T-helper 2 cell treated with Interferon-gamma antibody and Interleukin-4, amounts not matched to agents 100 ng/mL and 5 ng/mL, for 36 hours (primary cell): ENCODE measurements around the gene ATG4D. TPM values are rescaled to one million over a fixed set of nuclear protein-coding genes. Genes with fewer than 3 reads are reported as not detected.

Experiments used
- intact Hi-C: fragments of 100-400 bp; cut with micrococcal nuclease; formaldehyde crosslinking; loops from one replicate; pipeline ENCODE4 v1.15.1; 2023
- total RNA-seq: library from RNA; stranded (reverse); gene quantifications from 2 replicates; pipeline ENCODE4 v1.2.3, GENCODE V29; 2022

The ATG4D gene
- total RNA-seq: 36.5 and 40.6 TPM in 2 replicates

- intact Hi-C loops: loop anchor here (1.0 to 5.0 kb wide), 2 partner anchors 23 to 36 kb away; partner anchors contain the start of gene KRI1
These were observed at the start of gene ATG4D for GRCh38 chr19:10543420-10544241. TSS of gene ATG4D (plus strand) at chr19:10543904. CDS start at chr19:10544091, 187 bp downstream.

GRCh38 chr19:10497371-10497770, 46.3 kb upstream of the ATG4D start:
- intact Hi-C loops: no loop called here

- intact Hi-C loops: loop anchor here (5.0 kb wide), 3 partner anchors 53 to 153 kb away; partner anchors contain the start of genes ILF3 and PDE4A
These were observed 44.0 kb upstream of the ATG4D start for GRCh38 chr19:10499550-10500246.

- intact Hi-C loops: loop anchor here (5.0 kb wide), 3 partner anchors 52 to 152 kb away; partner anchors contain the start of genes ILF3 and PDE4A
These were observed 43.5 kb upstream of the ATG4D start for GRCh38 chr19:10500247-10500592.

GRCh38 chr19:10501971-10502523, 41.7 kb upstream of the ATG4D start:
- intact Hi-C loops: loop anchor here (2.0 to 5.0 kb wide), 5 partner anchors 23 to 150 kb away; partner anchors contain the start of genes CDKN2D, ILF3 and PDE4A

GRCh38 chr19:10502524-10503001, 41.1 kb upstream of the ATG4D start:
- intact Hi-C loops: loop anchor here (2.0 to 5.0 kb wide), 5 partner anchors 24 to 150 kb away; partner anchors contain the start of genes CDKN2D, ILF3 and PDE4A

GRCh38 chr19:10503002-10503789, 40.5 kb upstream of the ATG4D start, which contains the start of gene KEAP1:
TSS of gene KEAP1 (minus strand) at chr19:10503356. CDS start at chr19:10500033, 3,323 bp downstream.
- intact Hi-C loops: loop anchor here (2.0 to 5.0 kb wide), 5 partner anchors 24 to 149 kb away; partner anchors contain the start of genes CDKN2D, ILF3 and PDE4A

- intact Hi-C loops: loop anchor here (1.0 to 5.0 kb wide), 2 partner anchors 37 to 67 kb away; partner anchors contain the start of gene ATG4D
These were observed 38.0 kb upstream of the ATG4D start for GRCh38 chr19:10505583-10506229.

GRCh38 chr19:10508036-10508435, 35.7 kb upstream of the ATG4D start:
- intact Hi-C loops: loop anchor here (5.0 kb wide), 1 partner anchor 34 kb away; the partner anchor contains the start of gene ATG4D

- intact Hi-C loops: loop anchor here (5.0 kb wide), 1 partner anchor 34 kb away; the partner anchor contains the start of gene ATG4D
These were observed 35.0 kb upstream of the ATG4D start for GRCh38 chr19:10508707-10509106.

GRCh38 chr19:10510301-10510802, 33.4 kb upstream of the ATG4D start:
- intact Hi-C loops: no loop called here

- intact Hi-C loops: no loop called here
These were observed 30.5 kb upstream of the ATG4D start for GRCh38 chr19:10513223-10513622.

- intact Hi-C loops: no loop called here
These were observed 29.2 kb upstream of the ATG4D start for GRCh38 chr19:10514211-10515145.

- intact Hi-C loops: no loop called here
These were observed 27.7 kb upstream of the ATG4D start for GRCh38 chr19:10516064-10516385.

GRCh38 chr19:10516671-10517286, 26.9 kb upstream of the ATG4D start:
- intact Hi-C loops: no loop called here

- intact Hi-C loops: no loop called here
These were observed 26.3 kb upstream of the ATG4D start, which contains the start of gene S1PR5 for GRCh38 chr19:10517361-10517759. TSS of gene S1PR5 (minus strand) at chr19:10517447. CDS start at chr19:10515011, 2,436 bp downstream.

- intact Hi-C loops: no loop called here
These were observed 25.8 kb upstream of the ATG4D start for GRCh38 chr19:10517760-10518443.
